Measurements from ENCODE around the gene CYP2R1.
"Not testable (repeated sequence)": the region's sequence is repeated elsewhere in the genome, so short reads cannot be mapped to it uniquely, and the experiment has no call there.

Gene CYP2R1

DNA sequence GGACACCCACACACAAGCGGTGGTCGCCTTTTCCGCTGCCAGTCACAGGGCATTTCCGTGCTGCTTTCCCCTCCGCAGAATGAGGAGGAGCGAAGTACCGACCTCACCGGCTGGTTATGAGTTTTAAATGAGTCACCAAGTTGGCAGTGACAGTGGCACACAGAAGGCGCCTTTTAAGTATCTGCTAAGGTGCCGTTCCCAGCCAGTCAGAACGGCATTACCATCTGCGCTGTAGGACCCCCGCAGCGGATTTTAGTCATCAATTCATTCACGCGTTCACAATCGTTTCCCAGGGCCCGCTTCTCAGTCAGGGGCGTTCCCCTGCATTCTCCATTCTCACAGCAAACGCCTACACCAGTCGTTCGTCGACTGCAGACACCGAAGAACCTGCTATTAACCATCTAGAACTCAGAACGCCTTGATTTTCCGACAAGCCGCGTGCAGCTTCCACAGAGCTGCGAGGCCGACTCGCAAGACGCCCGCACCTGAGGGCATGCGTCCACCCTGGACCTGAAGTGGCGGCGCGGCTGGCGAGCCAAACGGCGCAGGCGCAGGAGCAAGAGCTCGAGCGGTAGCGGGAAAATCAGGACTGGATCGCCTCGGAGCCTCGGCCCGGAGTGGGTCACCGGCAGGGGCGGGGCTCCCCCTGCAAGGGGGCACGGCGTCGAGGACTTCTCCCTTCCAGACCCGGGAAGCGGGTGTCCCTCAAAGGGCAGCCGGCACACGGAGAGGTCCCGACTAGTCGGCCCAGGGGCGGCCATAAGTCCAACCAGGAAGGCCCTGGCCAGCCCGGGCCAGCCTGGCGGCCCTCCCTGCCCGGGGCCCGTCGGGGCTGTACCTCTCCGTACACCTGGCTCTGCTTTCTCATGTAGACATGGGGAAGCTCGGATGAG is 642 bp downstream of the CYP2R1 start:
- peak; percentile 86 for DNase-seq

DNA sequence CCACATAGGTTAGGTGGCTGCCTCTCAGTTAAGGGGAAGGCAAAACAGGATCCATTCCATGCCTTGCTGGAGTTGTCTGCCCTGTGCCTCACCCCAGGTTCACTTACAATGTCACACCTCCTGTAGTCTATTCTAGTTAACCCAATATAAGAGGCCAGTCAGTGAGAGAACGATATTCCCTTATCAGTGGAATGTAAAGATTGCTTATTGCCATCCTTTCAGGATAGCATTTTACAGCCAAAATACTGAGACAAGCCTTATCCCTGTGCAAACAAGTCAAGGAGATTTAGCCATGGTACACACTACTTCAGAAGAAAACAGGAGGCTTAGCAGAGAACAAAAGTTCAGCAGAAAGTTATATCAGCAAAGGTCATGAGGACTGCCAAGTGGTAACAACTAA is 5.5 kb downstream of the CYP2R1 start:
- DNase-seq = no peak

DNA sequence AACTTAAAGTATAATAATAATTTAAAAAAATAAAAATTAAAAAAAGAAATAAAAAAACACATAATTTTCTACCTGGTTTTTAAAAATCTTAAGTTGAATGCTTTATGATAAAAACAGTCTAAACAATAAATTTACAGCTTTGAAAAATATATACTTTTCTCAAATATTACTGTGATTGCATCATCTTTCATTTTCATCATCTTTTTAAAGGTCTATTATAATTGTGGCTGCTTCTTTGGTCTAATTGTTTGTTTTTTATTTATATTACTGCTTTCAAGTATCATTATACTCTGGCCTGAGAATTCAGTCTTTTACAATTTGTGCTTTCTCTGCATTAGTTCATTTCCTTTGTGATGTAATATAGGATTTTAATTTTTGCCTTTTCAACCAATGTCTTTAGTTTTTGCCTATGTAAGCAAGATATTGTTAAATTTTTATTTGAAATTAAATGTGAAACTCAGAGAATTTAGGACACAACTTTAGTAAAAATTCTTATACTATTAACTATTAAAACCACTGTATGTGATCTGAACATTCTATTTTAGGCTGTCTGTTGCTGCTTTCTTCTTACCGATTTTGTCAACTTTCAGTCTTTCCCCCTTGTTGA is 7.3 kb downstream of the CYP2R1 start:
- no peak for DNase-seq

DNA sequence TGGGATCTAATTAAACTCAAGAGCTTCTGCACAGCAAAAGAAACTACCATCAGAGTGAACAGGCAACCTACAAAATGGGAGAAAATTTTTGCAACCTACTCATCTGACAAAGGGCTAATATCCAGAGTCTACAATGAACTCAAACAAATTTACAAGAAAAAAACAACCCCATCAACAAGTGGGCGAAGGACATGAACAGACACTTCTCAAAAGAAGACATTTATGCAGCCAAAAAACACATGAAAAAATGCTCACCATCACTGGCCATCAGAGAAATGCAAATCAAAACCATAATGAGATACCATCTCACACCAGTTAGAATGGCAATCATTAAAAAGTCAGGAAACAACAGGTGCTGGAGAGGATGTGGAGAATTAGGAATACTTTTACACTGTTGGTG is 8.3 kb downstream of the CYP2R1 start:
- not testable (repeated sequence) for DNase-seq

DNA sequence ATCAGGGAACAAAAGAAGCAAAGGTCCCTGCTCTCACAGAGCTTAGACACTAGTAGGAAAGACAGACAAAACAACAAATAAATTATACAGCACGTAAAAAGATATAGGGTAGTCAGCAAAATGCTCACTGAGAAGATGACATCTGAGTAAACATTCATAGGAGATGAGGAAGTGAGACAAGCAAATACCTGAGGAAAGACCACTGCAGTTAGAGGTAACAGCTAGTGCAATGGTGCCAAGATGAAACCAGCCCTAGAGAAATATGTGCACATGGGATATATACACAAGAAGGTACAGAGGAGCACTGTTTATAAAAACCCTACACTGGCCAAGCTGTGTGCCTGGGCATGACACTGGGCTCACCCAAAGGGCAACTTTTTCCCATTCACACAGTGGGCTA is 9.8 kb downstream of the CYP2R1 start:
- DNase-seq = no peak

DNA sequence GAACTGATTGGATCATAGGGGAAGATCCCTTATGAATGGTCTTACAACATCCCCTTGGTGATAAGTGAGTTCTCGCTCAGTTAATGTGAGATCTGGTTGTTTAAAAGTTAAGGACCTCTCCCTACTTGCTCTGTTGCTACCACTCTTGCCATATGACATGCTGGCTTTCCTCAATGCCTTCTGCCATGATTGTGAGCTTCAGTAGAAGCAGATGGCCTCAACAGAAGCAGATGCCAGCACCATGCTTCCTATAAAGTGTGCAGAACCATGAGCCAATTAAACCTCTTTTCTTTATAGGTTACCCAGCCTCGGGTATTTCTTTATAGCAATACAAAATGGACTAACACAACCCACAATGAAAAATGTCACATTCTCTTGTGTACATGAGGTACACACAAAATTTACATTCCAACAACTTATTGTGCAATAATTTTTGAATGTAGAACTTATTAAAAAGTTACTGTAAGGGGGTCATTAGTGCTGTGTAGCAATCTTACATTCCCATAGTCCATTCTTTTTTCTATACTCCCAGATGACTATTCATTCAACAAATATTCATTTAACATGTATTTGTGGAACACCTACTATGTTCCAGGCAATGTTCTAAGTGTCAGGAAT is 10.3 kb downstream of the CYP2R1 start:
- no peak for DNase-seq

- DNase-seq = no peak
These were observed 16.9 kb downstream of the CYP2R1 start for GRCh38 chr11:14875163-14875562.

DNA sequence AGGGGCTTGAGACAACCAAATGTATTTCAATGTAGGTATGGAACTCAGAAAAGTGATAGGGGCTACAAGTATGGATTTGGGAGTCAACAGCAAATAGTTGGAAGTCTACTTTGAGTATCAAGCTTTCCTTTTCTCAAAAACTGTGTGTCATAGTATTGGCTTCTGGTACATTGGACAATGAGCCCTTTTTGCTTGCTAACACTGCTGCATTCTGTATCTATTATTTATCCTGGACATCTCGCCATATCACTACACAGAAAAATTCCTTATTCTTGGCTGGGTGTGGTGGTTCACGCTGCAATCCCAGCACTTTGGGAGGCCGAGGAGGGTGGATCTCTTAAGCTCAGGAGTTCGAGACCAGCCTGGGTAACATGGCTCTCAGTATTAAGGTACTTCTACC is 18.4 kb downstream of the CYP2R1 start:
- DNase-seq = no peak

DNA sequence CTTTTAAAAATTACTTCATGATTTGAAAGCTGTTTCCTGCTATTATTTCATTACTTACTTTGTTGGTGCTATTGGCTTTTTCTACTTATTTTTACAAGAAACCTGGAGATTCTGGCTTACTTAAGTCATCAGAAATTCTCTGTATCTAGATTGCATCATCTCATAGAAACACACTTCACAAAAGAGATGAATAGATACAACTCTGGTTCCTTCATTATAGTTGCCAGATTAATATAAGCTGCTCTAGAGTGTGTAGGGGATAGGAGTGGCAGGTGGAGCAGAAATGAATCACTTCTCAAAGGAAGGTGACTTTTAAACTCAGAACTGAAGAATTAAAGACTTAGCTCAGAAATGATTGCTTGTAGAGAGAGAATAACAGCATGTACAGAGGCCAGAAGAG is 20.0 kb downstream of the CYP2R1 start:
- DNase-seq = no peak

DNA sequence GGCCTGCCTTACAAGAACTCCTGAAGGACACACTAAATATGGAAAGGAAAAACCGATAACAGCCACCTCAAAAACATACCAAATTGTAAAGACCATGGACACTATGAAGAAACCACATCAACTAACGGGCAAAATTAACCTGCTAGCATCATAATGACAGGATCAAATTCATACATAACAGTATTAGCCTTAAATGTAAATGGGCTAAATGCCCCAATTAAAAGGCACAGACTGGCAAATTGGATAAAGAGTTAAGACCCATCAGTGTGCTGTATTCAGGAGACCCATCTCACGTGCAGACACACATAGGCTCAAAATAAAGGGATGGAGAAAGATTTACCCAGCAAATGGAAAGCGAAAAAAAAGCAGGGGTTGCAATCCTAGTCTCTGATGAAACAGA is 28.3 kb downstream of the CYP2R1 start:
- not testable (repeated sequence) for DNase-seq

GRCh38 chr11:14861680-14862079 is 30.4 kb downstream of the CYP2R1 start:
- no peak for DNase-seq

DNA sequence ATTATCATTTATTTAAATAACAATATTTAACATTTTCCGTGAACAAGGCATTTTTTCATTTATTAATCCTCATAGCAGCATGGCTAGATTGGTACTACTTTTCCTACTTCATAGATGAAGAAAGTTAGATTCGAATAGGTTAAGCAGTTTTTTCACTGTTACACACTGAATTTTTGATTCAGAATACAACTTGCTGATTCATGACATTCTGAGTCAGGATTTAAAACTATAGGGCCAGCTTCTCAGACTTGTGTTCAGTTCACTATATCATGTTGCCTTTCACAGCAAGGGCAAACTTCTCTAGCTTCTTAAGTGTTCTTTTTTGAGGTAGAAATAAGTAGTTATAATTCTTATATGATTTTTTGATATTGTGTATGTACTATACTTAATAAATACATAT is 31.5 kb downstream of the CYP2R1 start:
- no peak for DNase-seq

DNA sequence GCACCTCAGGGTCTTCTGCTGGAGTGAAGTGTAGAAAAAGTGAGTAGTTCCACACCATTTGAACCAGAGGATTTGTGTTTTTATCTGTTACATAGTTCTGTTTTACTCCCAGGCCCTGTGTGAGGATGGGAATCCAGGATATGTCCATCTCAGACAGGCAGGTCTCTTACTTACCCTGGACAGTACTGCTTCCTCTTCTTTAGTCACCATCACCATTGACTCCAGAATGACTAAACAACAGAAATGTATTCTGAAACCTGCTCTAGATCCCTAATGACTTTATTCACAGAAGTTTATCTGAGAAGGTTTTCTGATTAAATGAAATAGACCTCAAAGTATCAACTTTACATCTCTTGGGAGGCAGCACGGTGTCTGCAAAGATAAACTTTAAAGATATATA is 33.6 kb downstream of the CYP2R1 start:
- no peak for DNase-seq

DNA sequence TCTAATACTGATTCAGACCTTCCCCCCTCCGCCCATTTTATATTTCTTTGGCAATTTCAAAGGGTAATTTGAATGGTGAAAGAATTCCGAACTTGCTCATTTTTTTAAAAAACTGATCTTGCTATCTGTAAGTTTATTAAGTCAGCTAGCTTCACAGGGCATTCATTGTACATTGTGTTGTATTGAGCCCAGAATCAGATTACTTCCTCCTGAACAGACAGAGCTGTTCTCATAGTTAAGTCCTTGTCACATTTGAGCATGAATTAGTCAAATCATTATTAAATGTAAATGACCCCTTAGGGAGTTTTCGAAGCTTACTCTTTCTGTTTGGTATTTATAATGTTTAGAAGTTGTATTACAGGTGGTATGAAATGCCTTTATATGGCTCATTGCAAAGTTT is 34.4 kb downstream of the CYP2R1 start:
- no peak for DNase-seq

DNA sequence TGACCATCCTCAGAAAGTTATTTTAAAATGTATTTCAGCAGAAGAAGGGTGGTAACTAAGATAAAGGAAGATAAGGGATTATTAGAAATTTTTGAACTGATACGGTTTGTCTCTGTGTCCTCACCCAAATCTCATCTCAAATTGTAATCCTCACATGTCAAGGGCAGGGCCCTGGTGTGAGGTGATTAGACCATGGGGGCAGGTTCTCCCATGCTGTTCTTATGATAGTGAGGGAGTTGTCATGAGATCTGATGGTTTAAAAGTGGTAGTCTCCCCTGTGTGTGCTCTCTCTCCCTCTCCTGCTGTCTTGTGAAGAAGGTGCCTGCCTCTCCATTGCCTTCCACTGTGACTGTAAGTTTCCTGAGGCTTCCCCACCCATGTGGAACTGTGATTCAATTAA is 36.1 kb downstream of the CYP2R1 start:
- no peak for DNase-seq

DNA sequence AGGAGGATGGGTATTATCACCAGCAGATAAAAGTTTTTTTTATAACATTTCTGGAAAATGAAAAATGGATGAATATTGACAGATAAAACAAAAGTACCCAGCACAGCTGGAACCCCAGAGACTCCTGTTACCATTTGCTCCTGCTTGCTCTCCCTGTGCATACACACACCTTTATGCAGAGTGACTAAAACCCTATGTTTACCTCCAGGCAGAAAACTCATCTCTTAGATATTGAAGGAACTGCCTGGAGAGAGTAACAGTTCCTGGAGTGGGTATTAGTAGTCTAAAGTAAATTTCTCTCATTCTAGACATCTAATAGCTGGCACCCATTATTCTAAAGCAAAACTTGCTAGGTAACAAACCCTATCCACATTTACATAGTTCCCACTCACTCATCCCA is 38.0 kb downstream of the CYP2R1 start:
- DNase-seq = no peak

DNA sequence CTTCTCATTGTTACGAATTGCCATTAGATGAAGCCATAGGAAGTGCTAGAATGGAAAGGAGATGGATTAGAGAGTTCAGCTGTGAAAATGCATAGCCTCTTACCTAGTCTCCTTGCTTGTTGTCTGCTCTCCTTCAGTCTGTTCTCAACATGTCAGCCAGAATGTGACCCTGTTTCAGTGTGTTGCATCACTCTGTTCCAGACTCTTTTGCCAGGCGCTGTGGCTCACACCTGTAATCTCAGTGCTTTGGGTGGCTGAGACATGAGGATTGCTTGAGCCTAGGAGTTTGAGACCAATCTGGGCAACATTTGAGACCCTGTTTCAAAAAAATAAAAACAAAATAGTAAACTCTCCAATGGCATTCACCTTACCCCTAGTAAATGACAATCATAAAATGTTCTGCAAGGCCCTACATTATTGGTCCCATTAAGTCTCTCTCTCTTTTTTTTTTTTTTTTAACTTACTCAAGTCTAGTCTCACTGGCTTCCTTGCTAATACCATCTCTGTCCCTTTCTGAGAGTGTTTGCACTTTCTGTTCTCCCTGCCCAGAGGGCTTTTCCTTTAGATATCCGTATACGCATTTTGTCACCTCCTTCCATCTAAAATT is 39.4 kb downstream of the CYP2R1 start:
- DNase-seq = no peak

GRCh38 chr11:14842002-14842401 is 50.0 kb downstream of the CYP2R1 start:
- no peak for DNase-seq

DNA sequence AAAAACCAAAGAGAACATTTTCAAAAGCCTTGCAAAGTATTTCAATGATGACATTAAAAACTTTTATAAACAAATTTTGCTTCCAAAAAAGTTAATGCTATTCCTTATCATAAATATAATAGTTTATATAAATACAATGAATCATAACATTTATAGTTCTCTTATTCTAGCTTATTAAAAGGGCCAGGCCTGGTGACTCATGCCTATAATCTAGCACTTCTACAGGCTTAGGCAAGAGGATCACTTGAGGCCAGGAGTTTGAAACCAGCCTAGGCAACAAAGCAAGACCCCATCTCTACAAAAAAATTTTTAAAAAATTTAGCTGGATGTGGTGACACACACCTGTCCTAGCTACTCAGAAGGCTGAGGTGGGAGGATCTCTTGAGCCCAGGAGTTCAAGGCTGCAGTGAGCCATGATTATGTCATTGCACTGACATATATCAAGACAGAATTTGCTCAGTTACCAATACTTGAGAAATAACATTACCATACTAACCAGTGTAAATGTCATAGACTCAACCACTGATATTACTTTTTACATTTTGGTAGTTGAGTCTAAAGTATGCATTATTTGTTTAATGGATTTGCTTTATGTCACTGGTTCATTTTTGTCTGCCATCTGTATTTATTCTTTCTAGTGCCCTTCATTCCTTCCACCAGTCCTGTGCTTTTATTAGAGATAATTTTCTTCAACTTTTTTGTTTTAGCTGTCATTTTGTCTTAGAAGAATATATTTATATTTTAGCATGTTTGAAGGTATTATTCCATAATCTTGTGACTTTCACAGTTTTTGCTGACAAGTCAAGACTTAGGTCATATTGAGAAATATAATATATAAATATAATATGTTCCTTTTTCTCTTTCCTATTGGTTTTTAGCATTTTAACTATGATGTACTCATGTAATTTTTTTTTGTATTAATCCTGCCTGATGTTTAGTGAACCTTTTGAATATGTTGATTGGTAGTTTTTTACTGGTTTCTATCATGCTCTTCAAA is 56.2 kb downstream of the CYP2R1 start:
- DNase-seq = no peak
